WERI-Rb-1 (cell line): ENCODE data around the gene GATA3.

Source experiments
- DNase-seq: peaks from one replicate; pipeline ENCODE4 v3.0.0-alpha.2; 2020
- H3K27ac ChIP-seq: fragments of 250-450 bp; sonication (Bioruptor Pico); 2 replicates; pipeline ENCODE4 v1.5.1; 2020; ENCODE audit warnings: mild to moderate bottlenecking, moderate library complexity
- H3K27me3 ChIP-seq: fragments of 250-450 bp; sonication (Bioruptor Pico); 2 replicates; pipeline ENCODE4 v1.5.1; 2021; ENCODE audit warnings: mild to moderate bottlenecking, low read depth, moderate library complexity; ENCODE audit not compliant: insufficient read depth, severe bottlenecking
- H3K36me3 ChIP-seq: fragments of 250-450 bp; sonication (Bioruptor Pico); 2 replicates; pipeline ENCODE4 v1.5.1; 2020; ENCODE audit warnings: mild to moderate bottlenecking, moderate library complexity
- H3K4me3 ChIP-seq: 2 replicates; pipeline ENCODE4 v1.5.1; 2011; ENCODE audit warnings: low read depth, mild to moderate bottlenecking, control low read depth, low read length
- H3K9me3 ChIP-seq: fragments of 250-450 bp; sonication (Bioruptor Pico); 2 replicates; pipeline ENCODE4 v1.5.1; 2021; ENCODE audit warnings: mild to moderate bottlenecking, moderate library complexity; ENCODE audit not compliant: severe bottlenecking
- TF ChIP-seq, protein P1 (sequence below): IDR thresholded peaks from 2 replicates; pipeline ENCODE4 v1.5.1; 2011; ENCODE audit warnings: low read depth, mild to moderate bottlenecking, control low read depth, inconsistent platforms, low read length

The GATA3 gene

DNA sequence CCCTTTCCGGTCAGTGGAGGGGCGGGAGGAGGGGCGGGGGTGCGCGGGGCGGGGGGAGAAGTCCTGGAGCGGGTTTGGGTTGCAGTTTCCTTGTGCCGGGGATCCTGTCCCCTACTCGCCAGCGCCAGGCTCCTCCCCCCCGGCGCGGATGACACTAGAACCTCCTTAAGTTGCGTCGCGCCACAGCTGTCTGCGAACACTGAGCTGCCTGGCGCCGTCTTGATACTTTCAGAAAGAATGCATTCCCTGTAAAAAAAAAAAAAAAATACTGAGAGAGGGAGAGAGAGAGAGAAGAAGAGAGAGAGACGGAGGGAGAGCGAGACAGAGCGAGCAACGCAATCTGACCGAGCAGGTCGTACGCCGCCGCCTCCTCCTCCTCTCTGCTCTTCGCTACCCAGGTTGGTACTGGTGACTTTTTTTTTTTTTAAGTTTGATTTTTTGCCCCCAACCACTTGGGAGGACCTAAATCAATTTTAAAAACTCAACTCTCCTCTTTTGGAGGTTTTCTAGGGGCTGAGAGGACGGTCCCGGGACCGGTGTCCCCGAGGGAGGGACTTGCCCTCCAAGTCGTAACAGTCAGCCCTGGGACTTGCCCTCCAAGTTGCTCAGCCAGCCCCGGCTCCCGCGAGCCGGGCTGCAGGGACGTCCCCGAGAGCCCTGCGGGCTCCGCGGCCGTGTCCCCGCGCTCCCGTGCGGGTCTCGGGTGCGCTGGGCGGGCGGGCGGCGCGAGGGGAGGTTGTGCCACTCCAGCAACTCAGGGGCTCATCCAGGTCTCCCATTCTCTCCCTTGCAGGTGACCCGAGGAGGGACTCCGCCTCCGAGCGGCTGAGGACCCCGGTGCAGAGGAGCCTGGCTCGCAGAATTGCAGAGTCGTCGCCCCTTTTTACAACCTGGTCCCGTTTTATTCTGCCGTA is at the start of gene GATA3:
TSS of gene GATA3 (plus strand) at position 195 of the 914 bp plus-strand sequence. CDS start 968 bp downstream, outside the sequence.
- TF ChIP-seq, protein P1, sequence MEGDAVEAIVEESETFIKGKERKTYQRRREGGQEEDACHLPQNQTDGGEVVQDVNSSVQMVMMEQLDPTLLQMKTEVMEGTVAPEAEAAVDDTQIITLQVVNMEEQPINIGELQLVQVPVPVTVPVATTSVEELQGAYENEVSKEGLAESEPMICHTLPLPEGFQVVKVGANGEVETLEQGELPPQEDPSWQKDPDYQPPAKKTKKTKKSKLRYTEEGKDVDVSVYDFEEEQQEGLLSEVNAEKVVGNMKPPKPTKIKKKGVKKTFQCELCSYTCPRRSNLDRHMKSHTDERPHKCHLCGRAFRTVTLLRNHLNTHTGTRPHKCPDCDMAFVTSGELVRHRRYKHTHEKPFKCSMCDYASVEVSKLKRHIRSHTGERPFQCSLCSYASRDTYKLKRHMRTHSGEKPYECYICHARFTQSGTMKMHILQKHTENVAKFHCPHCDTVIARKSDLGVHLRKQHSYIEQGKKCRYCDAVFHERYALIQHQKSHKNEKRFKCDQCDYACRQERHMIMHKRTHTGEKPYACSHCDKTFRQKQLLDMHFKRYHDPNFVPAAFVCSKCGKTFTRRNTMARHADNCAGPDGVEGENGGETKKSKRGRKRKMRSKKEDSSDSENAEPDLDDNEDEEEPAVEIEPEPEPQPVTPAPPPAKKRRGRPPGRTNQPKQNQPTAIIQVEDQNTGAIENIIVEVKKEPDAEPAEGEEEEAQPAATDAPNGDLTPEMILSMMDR = no peak
- H3K36me3 ChIP-seq = no peaks in the 10 kb centered on the region
- no peak within 1 kb of the TSS for H3K27ac ChIP-seq
- H3K27me3 ChIP-seq = peaks cover 59% of the 10 kb centered on the region
- DNase-seq = no peak
- peaks cover 4% of the 10 kb centered on the region for H3K9me3 ChIP-seq
- no peak within 1 kb of the TSS for H3K4me3 ChIP-seq

DNA sequence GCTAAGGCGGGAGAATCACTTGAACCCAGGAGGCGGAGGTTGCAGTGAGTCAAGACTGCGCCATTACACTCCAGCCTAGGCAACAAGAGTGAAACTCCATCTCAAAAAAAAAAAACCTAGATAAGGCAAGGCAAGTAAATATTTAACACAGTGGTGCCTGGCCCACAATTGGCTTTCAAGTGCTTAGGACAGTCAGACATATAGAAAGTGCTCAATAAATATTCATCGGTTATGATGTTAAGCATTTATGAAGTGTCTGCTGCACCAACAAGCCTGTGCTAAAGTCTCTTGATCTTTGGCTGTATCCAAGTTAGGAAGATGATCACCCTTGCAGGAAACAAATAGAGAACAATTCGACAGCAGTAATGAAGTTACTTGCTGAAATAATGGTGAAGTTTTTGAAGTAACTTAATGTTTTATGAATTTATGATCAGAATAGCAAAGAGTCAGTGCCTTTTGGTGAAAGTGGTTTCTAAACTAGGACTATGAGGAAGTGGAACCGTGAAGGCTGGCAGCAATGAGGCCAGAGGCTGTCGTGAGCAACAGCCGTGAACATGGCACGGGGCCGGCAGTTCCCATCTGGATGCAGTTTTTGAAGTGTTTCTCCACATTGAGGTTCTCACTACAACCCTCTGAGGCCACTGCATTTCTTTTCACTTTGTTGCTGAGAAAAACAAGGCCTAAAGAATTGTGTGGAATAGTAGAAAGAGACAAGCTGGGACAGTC is 48.1 kb upstream of the GATA3 start:
- H3K27me3 ChIP-seq = no peaks in the 10 kb centered on the region
- H3K27ac ChIP-seq = no peak overlapping the region
- no peak for DNase-seq
- no peaks in the 10 kb centered on the region; the same call in 1 of the 2 replicates for H3K36me3 ChIP-seq
- no peaks in the 10 kb centered on the region for H3K9me3 ChIP-seq
- no peak overlapping the region for H3K4me3 ChIP-seq
- TF ChIP-seq, protein P1 = no peak

DNA sequence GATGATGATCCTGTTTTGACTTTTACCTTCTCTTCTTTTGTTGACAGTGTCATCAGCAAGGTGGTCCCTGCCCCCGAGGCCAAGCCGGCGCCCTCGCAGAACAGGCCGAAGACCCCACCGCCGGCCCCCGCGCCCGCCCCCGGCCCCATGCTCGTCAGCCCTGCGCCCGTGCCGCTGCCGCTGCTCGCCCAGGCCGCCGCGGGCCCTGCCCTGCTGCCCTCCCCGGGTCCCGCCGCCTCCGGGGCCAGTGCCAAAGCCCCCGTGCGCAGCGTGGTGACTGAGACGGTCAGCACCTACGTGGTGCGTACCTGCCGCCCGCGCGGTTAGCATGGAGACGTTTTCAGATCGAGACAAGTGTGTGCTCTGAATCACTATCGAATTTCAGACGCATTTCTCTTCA is 45.5 kb upstream of the GATA3 start:
- no peaks in the 10 kb centered on the region for H3K9me3 ChIP-seq
- no peaks in the 10 kb centered on the region for H3K27me3 ChIP-seq
- no peaks in the 10 kb centered on the region; the same call in 1 of the 2 replicates for H3K36me3 ChIP-seq
- TF ChIP-seq, protein P1 = no peak
- DNase-seq = no peak
- H3K4me3 ChIP-seq = no peak overlapping the region
- no peak overlapping the region for H3K27ac ChIP-seq

DNA sequence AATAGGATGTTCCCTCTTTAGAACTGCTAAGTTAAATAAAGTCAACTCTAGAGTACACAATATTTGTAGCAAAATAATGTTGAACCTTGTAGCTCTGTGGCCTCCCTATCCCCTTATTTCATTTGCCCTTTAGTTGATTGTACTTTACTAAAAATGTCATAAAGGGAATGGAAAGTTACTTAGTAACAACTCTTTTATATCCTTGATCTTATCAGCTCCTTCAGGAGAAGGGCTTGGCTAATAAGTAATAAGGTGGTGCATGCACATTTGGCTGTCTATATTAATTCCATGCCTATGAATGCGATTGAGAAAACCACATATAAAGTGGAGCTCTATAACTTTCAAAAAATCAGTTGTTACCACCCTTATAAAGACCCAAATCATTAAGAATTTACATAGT is 41.5 kb upstream of the GATA3 start:
- no peak for DNase-seq
- TF ChIP-seq, protein P1 = no peak
- H3K27me3 ChIP-seq = no peaks in the 10 kb centered on the region

DNA sequence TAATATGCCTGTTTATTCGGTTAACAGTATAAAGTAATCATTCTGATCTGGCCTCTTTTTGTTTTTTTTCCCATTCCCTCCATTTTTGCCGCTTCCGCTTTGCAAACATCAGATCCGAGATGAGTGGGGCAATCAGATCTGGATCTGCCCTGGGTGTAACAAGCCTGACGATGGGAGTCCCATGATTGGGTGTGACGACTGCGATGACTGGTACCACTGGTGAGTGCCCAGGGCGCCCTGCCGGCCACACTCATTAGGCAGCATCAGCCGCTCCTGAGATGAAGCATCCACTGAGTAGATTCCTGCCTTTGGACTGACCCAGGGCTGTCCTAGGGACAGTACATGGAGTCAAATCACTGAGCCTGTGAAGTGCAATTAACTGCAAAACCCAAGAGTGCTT is 40.9 kb upstream of the GATA3 start:
- no peaks in the 10 kb centered on the region for H3K9me3 ChIP-seq
- no peak overlapping the region for H3K4me3 ChIP-seq
- no peaks in the 10 kb centered on the region for H3K27me3 ChIP-seq
- no peaks in the 10 kb centered on the region; the same call in 1 of the 2 replicates for H3K36me3 ChIP-seq
- no peak for DNase-seq
- TF ChIP-seq, protein P1 = no peak
- no peak overlapping the region for H3K27ac ChIP-seq

More for the DNA sequence above, 41.5 kb upstream of the GATA3 start:
- Histone ChIP-seq H3K4me3 (no peak overlapping the region), H3K9me3 (no peaks in the 10 kb centered on the region), H3K27ac (no peak overlapping the region), H3K36me3 (no peaks in the 10 kb centered on the region; the same call in 1 of the 2 replicates)
